ENCODE data around the gene MRE11. TPM values are rescaled to one million over a fixed set of nuclear protein-coding genes. Genes with fewer than 3 reads are reported as not detected.
"Not testable (repeated sequence)": the region's sequence is repeated elsewhere in the genome, so short reads cannot be mapped to it uniquely, and the experiment has no call there.

The MRE11 gene
- total RNA-seq, 1 donor from 2014 or later = 17.6 TPM

GRCh38 chr11:94506513-94506912 is 12.9 kb upstream of the MRE11 start:
- not testable (repeated sequence) for DNase-seq

GRCh38 chr11:94504689-94505293 is 11.1 kb upstream of the MRE11 start:
- DNase-seq = no peak

GRCh38 chr11:94501522-94501921 is 7.9 kb upstream of the MRE11 start:
- no peak for DNase-seq

GRCh38 chr11:94500181-94500580 is 6.5 kb upstream of the MRE11 start:
- DNase-seq = no peak

- DNase-seq = no peak
Observed at GRCh38 chr11:94494126-94494680, 559 bp upstream of the MRE11 start.

GRCh38 chr11:94486068-94486467 is 7.6 kb downstream of the MRE11 start:
- no peak for DNase-seq

GRCh38 chr11:94481342-94481741 is 12.3 kb downstream of the MRE11 start:
- DNase-seq = no peak

- no peak for DNase-seq
Observed at GRCh38 chr11:94477624-94478023, 16.0 kb downstream of the MRE11 start.

GRCh38 chr11:94472916-94473799 is 20.5 kb downstream of the MRE11 start:
- no peak for DNase-seq

GRCh38 chr11:94469416-94469815 is 24.2 kb downstream of the MRE11 start:
- DNase-seq = no peak

- no peak for DNase-seq
Observed at GRCh38 chr11:94459576-94459975, 34.1 kb downstream of the MRE11 start.

GRCh38 chr11:94457118-94458029 is 36.3 kb downstream of the MRE11 start:
- DNase-seq = no peak

- DNase-seq = no peak
Observed at GRCh38 chr11:94455861-94456260, 37.8 kb downstream of the MRE11 start.

- no peak for DNase-seq
Observed at GRCh38 chr11:94454301-94454700, 39.3 kb downstream of the MRE11 start.

- no peak for DNase-seq
Observed at GRCh38 chr11:94452988-94453387, 40.7 kb downstream of the MRE11 start.

GRCh38 chr11:94450048-94450447 is 43.6 kb downstream of the MRE11 start:
- DNase-seq = no peak

GRCh38 chr11:94449437-94449836 is 44.2 kb downstream of the MRE11 start:
- no peak for DNase-seq

GRCh38 chr11:94449029-94449428 is 44.6 kb downstream of the MRE11 start:
- no peak for DNase-seq

- DNase-seq = no peak
Observed at GRCh38 chr11:94447149-94447548, 46.5 kb downstream of the MRE11 start.

- DNase-seq = no peak
Observed at GRCh38 chr11:94445641-94446040, 48.0 kb downstream of the MRE11 start.

- DNase-seq = no peak
Observed at GRCh38 chr11:94433049-94433448, 60.6 kb downstream of the MRE11 start.

GRCh38 chr11:94424662-94425061 is 69.0 kb downstream of the MRE11 start:
- DNase-seq = no peak
